Mesenchymal stem cell (in vitro differentiated cells and primary cell): ENCODE measurements around the gene EEF2.

ENCODE experiments used
- DNase-seq: peaks from one replicate; pipeline ENCODE4 v3.0.0-alpha.2; 2013
- H2AFZ ChIP-seq: one replicate; pipeline ENCODE4 v1.6.1; 2013; ENCODE audit warnings: low read depth, mild to moderate bottlenecking, control low read depth, inconsistent platforms, low read length, moderate library complexity
- H2AK5ac ChIP-seq: 2 replicates; pipeline ENCODE4 v1.6.1; 2013; ENCODE audit warnings: low read length, moderate library complexity, mild to moderate bottlenecking, inconsistent platforms; ENCODE audit not compliant: severe bottlenecking
- H2BK120ac ChIP-seq: one replicate; pipeline ENCODE4 v1.6.1; 2013; ENCODE audit warnings: low read depth, mild to moderate bottlenecking, inconsistent platforms, low read length, moderate library complexity
- H2BK12ac ChIP-seq, 2 experiments: one replicate each; pipeline ENCODE4 v1.6.1; 2013; ENCODE audit warnings: inconsistent platforms in 2 of 2, low read length in 2 of 2, mild to moderate bottlenecking in 2 of 2, moderate library complexity in 2 of 2, control low read depth in 1 of 2
- H2BK15ac ChIP-seq: one replicate; pipeline ENCODE4 v1.6.1; 2013; ENCODE audit warnings: mild to moderate bottlenecking, low read depth, inconsistent platforms; ENCODE audit not compliant: poor library complexity, severe bottlenecking
- H2BK5ac ChIP-seq: 2 replicates; pipeline ENCODE4 v1.6.1; 2013; ENCODE audit warnings: low read depth, mild to moderate bottlenecking, low read length, control low read depth, inconsistent platforms; ENCODE audit not compliant: poor library complexity, severe bottlenecking
- H3K14ac ChIP-seq, 2 experiments: one replicate each; pipeline ENCODE4 v1.6.1; 2013; ENCODE audit warnings: inconsistent platforms in 2 of 2, low read length in 2 of 2, control low read depth in 1 of 2, mild to moderate bottlenecking in 1 of 2, moderate library complexity in 1 of 2
- H3K18ac ChIP-seq, 2 experiments: one replicate each; pipeline ENCODE4 v1.6.1; 2013; ENCODE audit warnings: inconsistent platforms in 2 of 2, low read length in 2 of 2, control low read depth in 1 of 2, low read depth in 1 of 2, mild to moderate bottlenecking in 1 of 2
- H3K23ac ChIP-seq, 2 experiments: one replicate each; pipeline ENCODE4 v1.6.1; 2013; ENCODE audit warnings: inconsistent platforms in 2 of 2, low read length in 2 of 2, mild to moderate bottlenecking in 2 of 2, moderate library complexity in 2 of 2, control low read depth in 1 of 2
- H3K27ac ChIP-seq: 2 replicates; pipeline ENCODE4 v1.5.1; 2013; ENCODE audit warnings: mild to moderate bottlenecking, moderate library complexity, low read length, control low read depth, inconsistent platforms; ENCODE audit not compliant: poor library complexity, severe bottlenecking
- H3K27me3 ChIP-seq, 2 experiments: 2 replicates each; pipeline versions ENCODE4 v1.6.1 to v1.7.0; 2013; ENCODE audit warnings: low read length in 2 of 2, mild to moderate bottlenecking in 2 of 2, moderate library complexity in 2 of 2, control low read depth in 1 of 2, inconsistent platforms in 1 of 2; ENCODE audit not compliant: control insufficient read depth in 1 of 2, insufficient read depth in 1 of 2
- H3K36me3 ChIP-seq, 2 experiments: 2 replicates each; pipeline versions ENCODE4 v1.6.1 to v1.7.0; 2013; ENCODE audit warnings: low read length in 2 of 2, control low read depth in 1 of 2, inconsistent platforms in 1 of 2, low read depth in 1 of 2, mild to moderate bottlenecking in 1 of 2; ENCODE audit not compliant: insufficient read depth in 2 of 2, control insufficient read depth in 1 of 2
- H3K4ac ChIP-seq, 2 experiments: one replicate each; pipeline ENCODE4 v1.6.1; 2013; ENCODE audit warnings: inconsistent platforms in 2 of 2, low read length in 2 of 2, mild to moderate bottlenecking in 2 of 2, moderate library complexity in 2 of 2, control low read depth in 1 of 2, low read depth in 1 of 2
- H3K4me1 ChIP-seq: 2 replicates; pipeline ENCODE4 v1.6.1; 2013; ENCODE audit warnings: low read depth, low read length, control low read depth; ENCODE audit not compliant: control insufficient read depth, insufficient read depth
- H3K4me2 ChIP-seq: 2 replicates; pipeline ENCODE4 v1.6.1; 2013; ENCODE audit warnings: low read length, mild to moderate bottlenecking, inconsistent platforms; ENCODE audit not compliant: poor library complexity, severe bottlenecking
- H3K4me3 ChIP-seq, 2 experiments: 2 replicates each; pipeline versions ENCODE4 v1.5.1 to v1.7.0; 2013; ENCODE audit warnings: low read length in 2 of 2, mild to moderate bottlenecking in 2 of 2, control low read depth in 1 of 2, low read depth in 1 of 2; ENCODE audit not compliant: insufficient read depth in 1 of 2
- H3K79me1 ChIP-seq: replicated peaks from 2 replicates; pipeline ENCODE4 v1.6.1; 2013; ENCODE audit warnings: mild to moderate bottlenecking, control low read depth, low read length, inconsistent platforms; ENCODE audit not compliant: poor library complexity, severe bottlenecking
- H3K9ac ChIP-seq: 2 replicates; pipeline ENCODE4 v1.7.0; 2013; ENCODE audit warnings: mild to moderate bottlenecking, low read length, moderate library complexity
- H3K9me3 ChIP-seq: 2 replicates; pipeline ENCODE4 v1.7.0; 2013; ENCODE audit warnings: mild to moderate bottlenecking, low read length; ENCODE audit not compliant: control insufficient read depth
- H4K8ac ChIP-seq: one replicate; pipeline ENCODE4 v1.6.1; 2013; ENCODE audit warnings: inconsistent platforms, mild to moderate bottlenecking, low read length, moderate library complexity
- H4K91ac ChIP-seq: one replicate; pipeline ENCODE4 v1.6.1; 2013; ENCODE audit warnings: mild to moderate bottlenecking, low read length, inconsistent platforms
- WGBS: methylation state at CpG from one replicate; pipeline ENCODE4 v1.1.7; 2013; ENCODE audit warnings: mixed read lengths; 5-methylcytosine and 5-hydroxymethylcytosine counted together

EEF2 gene

GRCh38 chr19:4014541-4015491, 29.6 kb upstream of the EEF2 start:
- H3K36me3 ChIP-seq = peaks cover 32 to 92% of the 10 kb centered on the region in 2 experiments
- H4K8ac ChIP-seq = no peak overlapping the region
- peak overlapping the region in 1 of 2 experiments; percentile 67 for H3K18ac ChIP-seq
- no peak overlapping the region for H3K4me3 ChIP-seq
- no peak overlapping the region for H3K27ac ChIP-seq
- peaks cover 50% of the 10 kb centered on the region for H3K79me1 ChIP-seq
- no peak for DNase-seq
- peaks cover 54% of the 10 kb centered on the region for H3K4me1 ChIP-seq
- no peak overlapping the region for H2AK5ac ChIP-seq
- no peak overlapping the region for H3K4me2 ChIP-seq
- H3K23ac ChIP-seq = peak overlapping the region in 1 of 2 experiments; percentile 41
- peak overlapping the region; percentile 7 to 29 for H3K4ac ChIP-seq
- 77% methylated on average over 25 of the region's 25 CpGs for WGBS
- H3K14ac ChIP-seq = peak overlapping the region in 1 of 2 experiments; percentile 81
- peak overlapping the region in 1 of 2 experiments; percentile 64 for H2BK12ac ChIP-seq
- H2AFZ ChIP-seq = no peak overlapping the region
- no peaks in the 10 kb centered on the region for H3K27me3 ChIP-seq
- H3K9me3 ChIP-seq = no peaks in the 10 kb centered on the region
- no peak overlapping the region for H2BK5ac ChIP-seq
- H3K9ac ChIP-seq = no peak overlapping the region
- no peak overlapping the region for H4K91ac ChIP-seq
- no peak overlapping the region for H2BK120ac ChIP-seq
- H2BK15ac ChIP-seq = no peak overlapping the region

DNA sequence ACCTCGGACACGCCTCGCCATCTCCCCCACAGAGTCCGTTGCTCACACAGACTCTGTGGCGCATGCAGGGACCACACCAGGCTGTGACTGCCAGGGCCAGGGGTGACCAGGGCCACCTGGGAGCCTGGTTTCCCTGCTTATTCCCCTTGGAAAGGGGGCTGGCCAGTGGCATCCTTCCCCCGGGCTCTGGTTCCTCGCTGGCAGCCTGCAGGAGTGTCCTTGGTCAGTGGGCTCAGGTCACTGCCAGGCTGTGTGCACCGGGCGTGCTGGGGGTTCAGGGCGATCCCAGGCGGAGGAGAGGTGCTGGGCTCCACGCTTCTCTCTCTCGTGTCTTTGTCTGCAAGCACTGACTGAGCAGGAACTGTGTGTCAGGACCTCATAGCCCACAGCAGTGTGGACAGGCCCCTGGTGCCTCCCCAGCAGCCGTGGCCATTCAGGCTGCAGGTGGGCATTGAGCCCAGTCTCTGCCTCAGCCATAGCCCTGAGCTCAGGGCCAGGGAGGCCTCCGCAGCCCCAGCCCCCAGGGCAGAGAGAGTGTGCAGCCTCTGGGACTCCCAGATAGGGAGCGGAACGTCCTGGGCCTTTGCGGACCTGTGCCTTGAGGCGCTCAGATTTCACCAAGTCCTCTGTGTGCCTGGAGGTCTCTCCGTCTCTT, 28.8 kb upstream of the EEF2 start:
- no peak for DNase-seq
- H4K8ac ChIP-seq = no peak overlapping the region
- no peak overlapping the region for H2AK5ac ChIP-seq
- H3K14ac ChIP-seq = no peak overlapping the region
- H2BK120ac ChIP-seq = no peak overlapping the region
- WGBS = 96% methylated on average over 20 of the region's 20 CpGs
- no peak overlapping the region for H3K9ac ChIP-seq
- no peaks in the 10 kb centered on the region for H3K9me3 ChIP-seq
- no peak overlapping the region for H2BK5ac ChIP-seq
- H2BK15ac ChIP-seq = no peak overlapping the region
- H2BK12ac ChIP-seq = no peak overlapping the region
- H3K4me1 ChIP-seq = peaks cover 60% of the 10 kb centered on the region
- H3K4me2 ChIP-seq = no peak overlapping the region
- no peak overlapping the region for H3K18ac ChIP-seq
- peaks cover 50% of the 10 kb centered on the region for H3K79me1 ChIP-seq
- no peak overlapping the region for H3K27ac ChIP-seq
- H4K91ac ChIP-seq = peak overlapping the region; percentile 15
- H3K23ac ChIP-seq = no peak overlapping the region
- no peak overlapping the region for H3K4me3 ChIP-seq
- peaks cover 32 to 85% of the 10 kb centered on the region in 2 experiments for H3K36me3 ChIP-seq
- no peak overlapping the region for H3K4ac ChIP-seq
- H2AFZ ChIP-seq = no peak overlapping the region
- H3K27me3 ChIP-seq = no peaks in the 10 kb centered on the region

DNA sequence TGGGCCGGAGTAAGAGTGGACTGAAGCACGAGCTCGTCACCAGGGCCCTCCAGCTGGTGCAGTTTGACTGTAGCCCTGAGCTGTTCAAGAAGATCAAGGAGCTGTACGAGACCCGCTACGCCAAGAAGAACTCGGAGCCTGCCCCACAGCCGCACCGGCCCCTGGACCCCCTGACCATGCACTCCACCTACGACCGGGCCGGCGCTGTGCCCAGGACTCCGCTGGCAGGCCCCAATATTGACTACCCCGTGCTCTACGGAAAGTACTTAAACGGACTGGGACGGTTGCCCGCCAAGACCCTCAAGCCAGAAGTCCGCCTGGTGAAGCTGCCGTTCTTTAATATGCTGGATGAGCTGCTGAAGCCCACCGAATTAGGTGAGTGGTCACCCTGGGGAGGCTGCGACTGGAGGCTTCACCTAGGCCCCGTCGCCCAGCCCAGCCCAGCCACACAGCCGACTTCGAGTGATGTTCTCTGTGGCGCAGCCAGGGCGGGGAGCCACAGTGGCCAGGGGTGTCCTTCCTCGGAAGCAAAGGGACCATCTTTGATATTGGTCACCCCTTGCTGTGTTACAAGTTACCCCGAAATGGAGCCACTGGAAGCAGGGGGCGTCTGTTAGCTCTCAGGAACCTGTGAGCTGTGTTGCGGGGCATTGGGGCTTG, 27.8 kb upstream of the EEF2 start:
- Histone ChIP-seq H3K4me2 (no peak overlapping the region), H3K79me1 (peaks cover 45% of the 10 kb centered on the region), H2AFZ (no peak overlapping the region), H2BK15ac (no peak overlapping the region), H3K9ac (no peak overlapping the region), H4K8ac (no peak overlapping the region), H2BK5ac (no peak overlapping the region), H3K27me3 (no peaks in the 10 kb centered on the region), H3K36me3 (peaks cover 32 to 76% of the 10 kb centered on the region in 2 experiments), H2BK12ac (no peak overlapping the region), H4K91ac (no peak overlapping the region), H3K14ac (no peak overlapping the region), H3K27ac (no peak overlapping the region), H2BK120ac (no peak overlapping the region), H3K4ac (no peak overlapping the region), H3K4me3 (no peak overlapping the region), H3K4me1 (peaks cover 60% of the 10 kb centered on the region), H3K23ac (no peak overlapping the region), H3K9me3 (no peaks in the 10 kb centered on the region), H3K18ac (no peak overlapping the region), H2AK5ac (no peak overlapping the region)
- 96% methylated on average over 33 of the region's 33 CpGs for WGBS
- no peak for DNase-seq
